Fibroblast of mammary gland (primary cell): ENCODE measurements around the gene UQCRC2.
A peak's percentile ranks its signal among the peaks of the same experiment; 100 is the strongest.

Source experiments
- DNase-seq: peaks from one replicate; pipeline ENCODE4 v3.0.0-alpha.2; 2010; ENCODE audit warnings: low read depth
- H3K4me3 ChIP-seq: 2 replicates; pipeline ENCODE4 v1.5.1; 2011; ENCODE audit warnings: low read depth, mild to moderate bottlenecking, low read length, moderate library complexity; ENCODE audit not compliant: control insufficient read depth
- TF ChIP-seq, protein P1 (sequence below): conservative IDR thresholded peaks from 2 replicates; pipeline ENCODE4 v1.5.1; 2011; ENCODE audit warnings: low read depth, low read length, inconsistent platforms; ENCODE audit not compliant: control insufficient read depth, insufficient read depth

UQCRC2 gene

GRCh38 chr16:22010902-22011301 is 57.7 kb downstream of the UQCRC2 start:
- no peak for DNase-seq
- H3K4me3 ChIP-seq = no peak overlapping the region
- TF ChIP-seq, protein P1, sequence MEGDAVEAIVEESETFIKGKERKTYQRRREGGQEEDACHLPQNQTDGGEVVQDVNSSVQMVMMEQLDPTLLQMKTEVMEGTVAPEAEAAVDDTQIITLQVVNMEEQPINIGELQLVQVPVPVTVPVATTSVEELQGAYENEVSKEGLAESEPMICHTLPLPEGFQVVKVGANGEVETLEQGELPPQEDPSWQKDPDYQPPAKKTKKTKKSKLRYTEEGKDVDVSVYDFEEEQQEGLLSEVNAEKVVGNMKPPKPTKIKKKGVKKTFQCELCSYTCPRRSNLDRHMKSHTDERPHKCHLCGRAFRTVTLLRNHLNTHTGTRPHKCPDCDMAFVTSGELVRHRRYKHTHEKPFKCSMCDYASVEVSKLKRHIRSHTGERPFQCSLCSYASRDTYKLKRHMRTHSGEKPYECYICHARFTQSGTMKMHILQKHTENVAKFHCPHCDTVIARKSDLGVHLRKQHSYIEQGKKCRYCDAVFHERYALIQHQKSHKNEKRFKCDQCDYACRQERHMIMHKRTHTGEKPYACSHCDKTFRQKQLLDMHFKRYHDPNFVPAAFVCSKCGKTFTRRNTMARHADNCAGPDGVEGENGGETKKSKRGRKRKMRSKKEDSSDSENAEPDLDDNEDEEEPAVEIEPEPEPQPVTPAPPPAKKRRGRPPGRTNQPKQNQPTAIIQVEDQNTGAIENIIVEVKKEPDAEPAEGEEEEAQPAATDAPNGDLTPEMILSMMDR = no peak

GRCh38 chr16:22012241-22012640 is 59.1 kb downstream of the UQCRC2 start:
- H3K4me3 ChIP-seq = no peak overlapping the region
- DNase-seq = no peak
- TF ChIP-seq, protein P1 = no peak

- no peak overlapping the region for H3K4me3 ChIP-seq
- TF ChIP-seq, protein P1 = no peak
- DNase-seq = no peak
Observed at GRCh38 chr16:22013486-22013885, 60.3 kb downstream of the UQCRC2 start.

GRCh38 chr16:22014271-22014873 is 61.2 kb downstream of the UQCRC2 start:
- no peak overlapping the region for H3K4me3 ChIP-seq
- DNase-seq = no peak
- TF ChIP-seq, protein P1 = no peak

GRCh38 chr16:22016927-22017326 is 63.8 kb downstream of the UQCRC2 start:
- no peak overlapping the region for H3K4me3 ChIP-seq
- TF ChIP-seq, protein P1 = no peak
- no peak for DNase-seq

GRCh38 chr16:22018559-22018958 is 65.4 kb downstream of the UQCRC2 start:
- TF ChIP-seq, protein P1 = no peak
- H3K4me3 ChIP-seq = no peak overlapping the region
- peak; percentile 60 for DNase-seq

DNA sequence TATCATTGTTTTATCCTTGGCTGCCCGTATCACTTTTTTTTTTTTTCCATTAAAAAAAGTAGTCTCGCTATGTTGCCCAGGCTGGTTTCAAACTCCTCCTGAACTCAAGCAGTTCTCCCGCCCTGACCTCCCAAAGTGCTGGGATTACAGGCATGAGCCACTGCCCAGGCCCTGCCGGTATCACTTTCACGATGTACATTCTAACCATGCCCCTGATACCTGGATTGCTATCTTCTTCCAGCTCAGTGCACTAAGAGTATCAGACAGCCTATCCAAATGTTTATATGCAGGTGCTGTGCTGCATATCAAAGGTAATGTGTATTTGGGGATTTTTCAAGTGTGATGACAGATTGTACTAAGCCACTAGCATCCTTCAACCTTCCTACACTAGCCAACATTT is 69.0 kb downstream of the UQCRC2 start:
- TF ChIP-seq, protein P1 = no peak
- H3K4me3 ChIP-seq = no peak overlapping the region

More for the DNA sequence above, 69.0 kb downstream of the UQCRC2 start:
- no peak for DNase-seq
